ENCODE measurements around the gene CALHM5.
A peak's percentile ranks its signal among the peaks of the same experiment; 100 is the strongest.
"Not testable (repeated sequence)": the region's sequence is repeated elsewhere in the genome, so short reads cannot be mapped to it uniquely, and the experiment has no call there.

CALHM5 gene

DNA sequence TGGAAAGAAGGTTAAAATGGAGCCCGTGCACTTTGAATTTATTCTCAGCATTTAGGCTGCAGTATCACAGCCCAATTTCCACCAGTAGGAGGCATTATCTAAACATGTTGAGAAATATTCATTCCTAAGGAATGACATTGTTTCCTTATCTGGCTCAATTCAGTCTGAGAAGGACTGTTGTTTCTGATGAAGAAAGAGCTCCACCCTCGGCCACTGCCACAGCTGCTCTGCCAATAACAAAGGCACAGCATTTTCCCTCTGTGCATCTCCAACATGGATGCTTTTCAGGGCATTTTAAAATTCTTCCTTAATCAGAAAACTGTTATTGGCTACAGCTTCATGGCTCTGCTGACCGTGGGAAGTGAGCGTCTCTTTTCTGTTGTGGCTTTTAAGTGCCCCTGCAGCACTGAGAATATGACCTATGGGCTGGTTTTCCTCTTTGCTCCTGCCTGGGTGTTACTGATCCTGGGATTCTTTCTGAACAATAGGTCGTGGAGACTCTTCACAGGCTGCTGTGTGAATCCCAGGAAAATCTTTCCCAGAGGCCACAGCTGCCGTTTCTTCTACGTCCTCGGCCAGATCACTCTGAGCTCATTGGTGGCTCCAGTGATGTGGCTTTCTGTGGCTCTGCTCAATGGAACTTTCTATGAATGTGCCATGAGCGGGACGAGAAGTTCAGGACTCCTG, at the start of gene CALHM5:
Gene CALHM5, plus strand, starts transcription at position 216 of the 687 bp plus-strand sequence. Its CDS starts 58 bp downstream, at position 274.
- peak; percentile 27 for DNase-seq

DNA sequence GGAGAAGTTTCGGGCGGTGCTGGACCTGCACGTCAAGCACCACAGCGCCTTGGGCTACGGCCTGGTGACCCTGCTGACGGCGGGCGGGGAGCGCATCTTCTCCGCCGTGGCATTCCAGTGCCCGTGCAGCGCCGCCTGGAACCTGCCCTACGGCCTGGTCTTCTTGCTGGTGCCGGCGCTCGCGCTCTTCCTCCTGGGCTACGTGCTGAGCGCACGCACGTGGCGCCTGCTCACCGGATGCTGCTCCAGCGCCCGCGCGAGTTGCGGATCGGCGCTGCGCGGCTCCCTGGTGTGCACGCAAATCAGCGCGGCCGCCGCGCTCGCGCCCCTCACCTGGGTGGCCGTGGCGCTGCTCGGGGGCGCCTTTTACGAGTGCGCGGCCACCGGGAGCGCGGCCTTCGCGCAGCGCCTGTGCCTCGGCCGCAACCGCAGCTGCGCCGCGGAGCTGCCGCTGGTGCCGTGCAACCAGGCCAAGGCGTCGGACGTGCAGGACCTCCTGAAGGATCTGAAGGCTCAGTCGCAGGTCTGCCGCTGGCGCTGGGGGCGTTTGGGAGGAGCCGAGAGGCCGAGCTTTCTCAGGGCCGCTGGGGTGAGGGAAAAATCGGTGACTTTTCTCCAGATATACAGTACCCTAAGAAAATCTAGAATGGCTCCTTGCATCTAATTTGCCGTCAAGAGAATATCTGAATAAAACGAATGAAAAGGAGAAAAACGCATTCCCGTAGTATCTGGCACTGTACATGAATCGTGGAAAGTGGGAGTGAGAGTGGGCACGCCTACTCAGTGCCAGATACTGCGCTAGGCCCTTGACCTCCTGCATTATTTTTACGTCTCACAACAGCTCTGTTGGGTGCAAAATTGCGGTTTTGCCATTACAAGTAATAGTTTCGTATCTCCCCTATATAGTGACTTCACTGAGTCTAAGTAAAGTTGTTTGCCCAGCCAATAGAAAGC, 49.2 kb upstream of the CALHM5 start:
- peak; percentile 74 for DNase-seq

- DNase-seq: no peak
These were observed 48.1 kb upstream of the CALHM5 start for GRCh38 chr6:116463301-116463700.

DNA sequence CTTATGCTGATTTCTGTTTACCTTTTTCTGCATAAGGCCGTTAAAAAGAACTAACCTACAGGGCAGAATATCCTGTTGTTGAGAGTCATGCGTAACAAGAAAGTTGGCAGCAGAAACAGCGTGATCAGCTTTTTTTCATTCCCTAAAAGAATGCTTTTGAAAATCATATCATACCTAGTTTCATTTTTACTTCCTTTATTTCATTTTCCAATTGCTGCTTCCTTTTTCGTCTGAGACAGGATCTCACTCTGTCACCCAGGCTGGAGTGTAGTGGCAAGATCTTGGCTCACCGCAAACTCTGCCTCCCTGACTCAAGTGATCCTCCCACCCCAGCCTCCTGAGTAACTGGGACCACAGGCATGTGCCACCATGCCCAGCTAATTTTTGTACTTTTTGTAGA, 46.2 kb upstream of the CALHM5 start:
- DNase-seq: no peak

- DNase-seq: no peak
These were observed 44.3 kb upstream of the CALHM5 start for GRCh38 chr6:116467096-116467495.

- no peak for DNase-seq
These were observed 43.9 kb upstream of the CALHM5 start for GRCh38 chr6:116467514-116467913.

- DNase-seq: no peak
These were observed 43.1 kb upstream of the CALHM5 start for GRCh38 chr6:116468293-116468692.

DNA sequence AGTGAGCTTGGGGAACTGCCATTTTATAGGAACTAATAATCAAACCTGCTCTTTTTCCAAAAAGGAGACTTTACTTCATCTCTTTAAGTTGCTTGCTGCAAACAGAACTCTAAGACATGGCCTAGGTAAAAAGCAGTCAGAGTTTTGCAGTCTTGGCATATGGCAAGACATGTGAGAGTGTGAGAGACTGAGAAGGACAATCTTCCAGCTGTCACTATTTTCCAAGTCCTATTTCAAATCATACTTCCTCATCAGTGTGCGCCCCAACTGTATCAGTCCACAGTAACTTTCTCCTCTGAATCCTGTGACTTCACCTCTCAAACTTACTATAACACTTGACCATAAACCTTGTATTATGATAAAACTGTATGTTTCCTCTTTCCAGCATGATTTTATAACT, 39.9 kb upstream of the CALHM5 start:
- no peak for DNase-seq

DNA sequence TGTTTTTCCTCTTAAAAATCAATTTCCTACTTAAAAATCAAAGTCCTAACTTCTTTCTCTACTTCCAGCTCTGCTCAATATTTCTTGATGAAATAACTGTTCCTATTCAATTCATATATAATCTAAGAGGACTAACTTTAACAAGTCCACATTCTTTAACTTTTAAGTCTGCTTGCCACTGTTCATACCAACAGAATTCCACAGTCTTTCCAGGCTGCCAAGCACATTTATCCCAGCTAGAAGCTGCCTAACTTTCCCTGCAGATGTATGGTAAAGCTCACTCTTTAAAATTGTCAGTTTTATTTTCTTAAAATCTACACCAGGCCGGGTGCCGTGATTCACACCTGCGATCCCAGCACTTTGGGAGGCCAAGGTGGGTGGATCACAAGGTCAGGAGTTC, 38.7 kb upstream of the CALHM5 start:
- no peak for DNase-seq

DNA sequence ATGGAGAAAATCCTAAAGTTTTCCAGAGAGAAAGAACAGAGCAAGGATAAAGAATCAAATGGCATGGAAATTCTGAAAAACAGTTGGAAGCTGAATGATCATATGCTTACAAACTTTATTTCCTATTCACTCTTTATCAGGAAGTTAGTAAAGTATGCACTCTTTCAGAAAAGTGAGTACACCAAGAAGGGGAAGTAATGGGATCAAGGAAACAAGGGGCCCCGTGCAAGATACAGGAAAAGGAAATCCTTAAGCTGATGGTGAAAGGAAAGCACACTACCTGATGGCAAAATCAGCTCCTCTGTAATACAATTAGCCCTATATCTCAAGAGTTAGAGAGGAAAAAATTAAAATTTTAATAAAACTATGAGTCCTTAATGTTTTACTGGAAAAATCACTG, 36.3 kb upstream of the CALHM5 start:
- no peak for DNase-seq

DNA sequence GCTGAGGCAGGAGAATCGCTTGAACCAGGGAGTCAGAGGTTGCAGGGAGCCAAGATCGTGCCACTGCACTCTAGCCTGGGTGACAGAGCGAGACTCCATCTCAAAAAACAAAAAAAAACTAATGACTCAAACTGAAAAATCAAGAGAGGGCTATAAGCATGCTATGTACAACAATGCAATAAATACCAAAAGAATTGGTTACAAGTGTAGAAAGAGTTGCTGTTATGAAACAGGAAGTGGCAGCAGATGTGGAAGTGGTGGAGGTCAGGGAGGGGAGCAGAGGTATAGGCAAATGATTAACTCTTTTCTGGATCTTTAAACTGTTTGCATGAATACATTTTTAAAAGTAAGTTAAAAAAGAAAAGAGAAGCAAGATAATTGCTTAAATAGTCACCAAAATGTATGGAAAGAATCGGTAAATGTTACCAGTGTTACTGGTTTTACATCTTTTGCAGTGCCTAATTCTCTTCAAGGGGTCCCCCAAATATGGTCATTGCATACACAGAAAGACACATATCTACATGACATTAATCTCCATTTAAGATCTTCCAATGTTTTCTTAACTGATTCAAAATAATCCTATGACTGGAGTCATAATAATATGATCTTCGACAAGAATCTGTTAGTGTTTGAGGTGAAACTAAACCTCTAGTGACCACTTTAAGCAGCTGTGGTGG, 35.3 kb upstream of the CALHM5 start:
- no peak for DNase-seq

GRCh38 chr6:116482780-116483179, 28.7 kb upstream of the CALHM5 start:
- no peak for DNase-seq

- no peak for DNase-seq
These were observed 27.8 kb upstream of the CALHM5 start for GRCh38 chr6:116483616-116484015.

DNA sequence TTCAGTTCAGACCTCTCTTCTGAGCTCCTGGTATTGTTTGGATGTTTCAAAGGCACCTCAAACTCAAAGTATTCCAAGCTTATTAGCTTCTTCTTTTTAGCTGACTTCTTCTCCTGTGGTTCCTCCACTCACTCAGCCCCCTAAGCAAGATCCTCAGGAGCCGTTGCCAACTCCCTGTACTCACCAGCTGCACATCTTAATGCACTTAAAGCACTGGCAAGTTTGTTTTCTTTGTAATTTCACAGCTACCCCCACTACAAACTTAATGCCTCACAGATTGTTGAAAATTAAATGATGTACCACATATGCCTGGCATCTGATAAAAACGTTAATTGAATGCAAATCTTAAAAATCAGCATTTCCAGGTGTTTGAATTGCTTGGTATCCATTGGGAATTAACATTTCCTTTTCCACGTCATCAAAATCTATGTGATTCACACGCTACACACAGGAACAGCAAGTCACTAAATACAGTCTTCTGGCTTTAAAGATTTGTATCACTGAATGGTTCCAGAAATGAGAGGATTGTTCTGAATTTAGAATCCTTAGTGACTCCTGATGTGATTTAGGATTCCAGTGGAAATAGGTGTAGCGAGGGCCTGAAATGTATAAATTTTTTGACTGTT, 25.8 kb upstream of the CALHM5 start:
- DNase-seq: no peak

DNA sequence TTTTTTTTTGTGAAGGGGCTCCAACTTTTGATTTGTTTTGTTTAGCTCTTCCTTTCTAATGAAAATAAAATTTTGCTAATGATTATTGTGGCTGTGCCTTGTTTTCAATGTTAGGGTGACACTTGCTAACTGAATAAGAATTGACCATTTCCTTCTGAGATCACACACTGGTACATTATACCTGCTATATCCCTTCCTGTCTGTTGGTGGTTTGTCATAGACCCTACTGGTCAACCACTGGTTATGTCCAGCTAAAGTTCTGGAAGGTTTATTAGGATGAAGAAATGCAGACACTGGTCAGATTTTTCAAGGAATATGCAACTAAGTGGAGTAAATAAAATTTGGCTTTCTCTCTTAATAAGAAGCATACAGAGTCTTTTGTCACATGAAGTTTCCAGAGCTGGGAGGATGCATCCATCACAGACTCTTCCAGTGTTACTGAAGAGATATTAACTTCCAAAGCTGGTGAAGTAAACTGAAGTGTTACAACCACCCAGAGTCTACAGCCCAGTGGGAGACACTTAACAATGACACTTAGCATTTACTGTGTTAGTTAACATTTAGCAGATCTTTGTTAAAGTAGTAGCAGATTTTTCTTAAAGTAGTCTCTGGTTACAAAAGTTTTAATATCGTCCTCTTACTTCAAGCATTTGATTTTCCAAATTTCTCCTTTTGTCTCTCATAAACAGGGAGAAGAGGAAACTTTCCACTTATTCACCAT, 19.7 kb upstream of the CALHM5 start:
- DNase-seq: no peak

DNA sequence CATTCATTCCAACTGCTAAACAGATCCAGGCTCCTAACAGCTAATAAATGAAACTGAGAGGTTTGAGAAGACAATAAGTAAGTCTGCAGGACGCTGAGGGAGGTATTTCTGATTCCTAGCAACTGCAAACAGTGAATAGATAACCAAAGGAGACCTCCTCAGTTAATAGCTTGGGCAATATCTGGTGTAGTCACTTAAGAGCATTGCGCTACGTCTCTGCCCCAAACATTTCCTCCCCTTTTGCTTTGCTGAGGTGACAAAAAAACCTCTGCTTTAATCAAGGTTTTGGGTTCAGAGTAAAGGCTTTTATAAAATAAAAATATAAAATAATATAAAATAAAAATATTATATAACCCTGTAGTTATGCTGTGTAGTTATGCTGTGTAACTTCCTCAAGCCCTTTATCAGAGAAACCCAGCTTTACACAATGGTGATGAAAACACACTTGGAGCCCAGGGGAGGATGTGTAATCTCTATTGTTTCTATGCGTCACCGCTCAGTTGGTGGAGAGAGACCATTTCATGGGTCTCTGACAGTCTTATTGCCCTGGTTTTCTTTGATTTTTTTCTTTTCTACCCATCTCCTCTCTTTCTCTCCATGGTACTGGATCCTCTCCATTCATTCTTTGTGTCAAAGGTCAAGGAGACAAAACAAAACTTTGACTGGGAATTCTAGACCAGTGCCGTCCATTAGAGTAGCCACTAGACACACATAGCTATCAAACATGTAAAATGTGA, 18.9 kb upstream of the CALHM5 start:
- DNase-seq: no peak

DNA sequence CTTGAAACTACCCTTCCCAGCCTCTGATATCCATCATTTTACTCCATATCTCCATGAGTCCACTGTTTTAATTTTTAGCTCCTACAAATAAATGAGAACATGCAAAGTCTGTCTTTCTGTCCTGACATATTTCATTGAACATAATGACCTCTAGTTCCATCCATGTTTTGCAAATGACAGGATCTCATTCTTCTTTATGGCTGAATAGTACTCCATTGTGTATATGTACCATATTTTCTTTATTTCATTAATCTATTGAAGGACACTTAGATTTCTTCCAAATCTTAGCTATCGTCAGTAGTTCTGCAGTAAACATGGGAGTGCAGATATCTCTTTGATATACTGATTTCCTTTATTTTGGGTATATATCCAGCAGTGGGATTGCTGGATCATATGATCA, 16.3 kb upstream of the CALHM5 start:
- DNase-seq: not testable (repeated sequence)

DNA sequence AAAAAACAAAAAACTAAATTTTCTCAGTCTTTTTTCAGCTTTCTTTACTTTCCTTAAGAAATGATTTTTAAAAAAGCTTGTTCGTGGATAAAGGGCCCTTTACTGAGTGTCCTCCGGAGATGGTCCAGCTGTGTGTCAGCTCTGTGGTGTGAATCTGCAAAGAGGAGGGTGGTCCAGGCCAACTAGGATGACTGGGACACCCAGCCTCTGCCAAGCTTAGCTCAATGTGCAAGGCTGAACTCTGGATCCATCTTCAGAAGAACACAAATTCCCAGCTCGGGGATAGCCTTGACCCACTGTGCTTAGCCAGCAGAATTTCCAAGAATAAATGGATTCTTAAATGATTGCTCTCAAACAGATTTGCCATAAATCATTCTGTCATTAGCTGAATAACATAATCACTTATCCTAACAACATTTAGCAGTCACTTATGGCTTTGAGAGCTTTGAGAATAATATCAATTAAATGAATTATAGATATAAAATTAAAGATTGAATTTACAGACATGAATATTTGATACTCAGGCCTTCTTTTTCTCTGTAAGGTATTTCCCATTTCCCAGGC, 14.2 kb upstream of the CALHM5 start:
- DNase-seq: no peak

GRCh38 chr6:116500969-116501433, 10.4 kb upstream of the CALHM5 start:
- DNase-seq: no peak

DNA sequence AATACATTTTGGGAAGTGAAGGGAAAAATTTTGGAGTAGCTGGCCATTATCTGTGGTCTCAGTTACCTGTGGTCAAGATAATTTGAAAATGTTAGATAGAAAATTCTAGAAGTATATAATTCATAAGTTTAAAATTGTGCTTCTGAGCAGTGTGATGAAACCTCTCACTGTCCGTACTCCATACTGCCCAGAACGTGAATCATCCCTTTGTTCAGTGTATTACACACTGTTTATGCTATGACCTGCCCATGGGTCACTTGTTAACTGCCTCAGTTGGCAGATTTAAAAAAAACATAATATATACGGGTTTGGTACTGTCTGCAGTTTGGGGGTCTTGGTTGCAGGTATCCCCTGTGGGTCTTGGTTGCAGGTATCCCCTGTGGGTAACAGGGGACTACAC, 4.1 kb upstream of the CALHM5 start:
- no peak for DNase-seq

DNA sequence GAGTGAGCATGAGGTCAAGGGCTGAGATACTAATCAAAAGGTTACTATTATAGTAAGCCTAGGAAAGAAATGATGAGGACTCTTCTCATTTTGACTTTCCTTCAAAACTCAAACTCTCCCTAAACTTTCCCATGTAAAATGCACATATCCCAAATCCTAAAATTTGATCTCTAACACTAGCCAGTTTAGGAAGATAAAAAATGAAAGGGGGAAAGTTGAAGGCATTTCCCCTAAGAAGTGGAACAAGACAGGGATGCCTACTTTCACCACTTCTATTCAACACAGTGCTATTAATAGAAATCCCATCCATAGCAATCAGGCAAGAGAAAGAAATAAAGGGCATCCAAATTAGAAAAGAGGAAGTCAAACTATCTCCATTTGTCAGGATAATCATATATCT, 2.9 kb upstream of the CALHM5 start:
- no peak for DNase-seq
